Neuronal stem cell (in vitro differentiated cells): ENCODE data around the gene TPRKB.
"Not testable (repeated sequence)": the region's sequence is repeated elsewhere in the genome, so short reads cannot be mapped to it uniquely, and the experiment has no call there.

Experiments
- DNase-seq: peaks from one replicate; pipeline ENCODE4 v3.0.0-alpha.2; 2013; ENCODE audit warnings: low spot score
- H2AFZ ChIP-seq: one replicate; pipeline ENCODE4 v1.6.1; 2013; ENCODE audit warnings: mild to moderate bottlenecking, low read length, inconsistent platforms
- H2AK5ac ChIP-seq: 2 replicates; pipeline ENCODE4 v1.6.1; 2013; ENCODE audit warnings: low read depth, mild to moderate bottlenecking, inconsistent platforms, low read length, moderate library complexity, mixed read lengths
- H2BK120ac ChIP-seq: 2 replicates; pipeline ENCODE4 v1.6.1; 2013; ENCODE audit warnings: low read depth, mild to moderate bottlenecking, inconsistent platforms, low read length, moderate library complexity, mixed read lengths
- H2BK12ac ChIP-seq: one replicate; pipeline ENCODE4 v1.6.1; 2013; ENCODE audit warnings: low read length, inconsistent platforms
- H2BK15ac ChIP-seq: 2 replicates; pipeline ENCODE4 v1.6.1; 2013; ENCODE audit warnings: mild to moderate bottlenecking, low read length, inconsistent platforms, mixed read lengths
- H2BK5ac ChIP-seq: one replicate; pipeline ENCODE4 v1.6.1; 2013; ENCODE audit warnings: inconsistent platforms, mild to moderate bottlenecking, low read length, moderate library complexity
- H3K14ac ChIP-seq: one replicate; pipeline ENCODE4 v1.6.1; 2013; ENCODE audit warnings: low read length, inconsistent platforms
- H3K18ac ChIP-seq: 2 replicates; pipeline ENCODE4 v1.6.1; 2013; ENCODE audit warnings: low read length, inconsistent platforms
- H3K23ac ChIP-seq: 2 replicates; pipeline ENCODE4 v1.6.1; 2013; ENCODE audit warnings: low read depth, mild to moderate bottlenecking, mixed read lengths, low read length, inconsistent platforms; ENCODE audit not compliant: poor library complexity
- H3K27ac ChIP-seq: replicated peaks from 3 replicates; pipeline ENCODE4 v1.5.1; 2013; ENCODE audit warnings: low read length, inconsistent platforms
- H3K27me3 ChIP-seq, 3 experiments: 2 replicates each; pipeline ENCODE4 v1.6.1; 2013; ENCODE audit warnings: low read length in 3 of 3, mild to moderate bottlenecking in 2 of 3, inconsistent platforms in 1 of 3, low read depth in 1 of 3, mixed read lengths in 1 of 3, moderate library complexity in 1 of 3; ENCODE audit not compliant: control insufficient read depth in 3 of 3, insufficient read depth in 3 of 3
- H3K36me3 ChIP-seq, 2 donors: replicated peaks in 1 of 2; 2 replicates each; pipeline ENCODE4 v1.6.1; 2013; ENCODE audit warnings: low read length in 2 of 2; ENCODE audit not compliant: control insufficient read depth in 2 of 2, insufficient read depth in 2 of 2
- H3K4ac ChIP-seq: 2 replicates; pipeline ENCODE4 v1.6.1; 2013; ENCODE audit warnings: inconsistent platforms, mild to moderate bottlenecking, low read length, moderate library complexity
- H3K4me1 ChIP-seq, 2 donors: 1 replicate in 1 of 2; 2 replicates in 1 of 2; pipeline ENCODE4 v1.6.1; 2013; ENCODE audit warnings: low read length in 2 of 2, low read depth in 1 of 2; ENCODE audit not compliant: control insufficient read depth in 2 of 2, insufficient read depth in 1 of 2
- H3K4me2 ChIP-seq: one replicate; pipeline ENCODE4 v1.6.1; 2013; ENCODE audit warnings: mild to moderate bottlenecking, low read length, inconsistent platforms; ENCODE audit not compliant: insufficient read depth, poor library complexity, severe bottlenecking
- H3K4me3 ChIP-seq, 2 donors: 2 replicates each; pipeline ENCODE4 v1.5.1; 2013; ENCODE audit warnings: low read length in 2 of 2, mild to moderate bottlenecking in 2 of 2, inconsistent platforms in 1 of 2, moderate library complexity in 1 of 2
- H3K79me1 ChIP-seq: one replicate; pipeline ENCODE4 v1.6.1; 2013; ENCODE audit warnings: low read depth, mild to moderate bottlenecking, inconsistent platforms, low read length, moderate library complexity
- H3K9ac ChIP-seq: one replicate; pipeline ENCODE4 v1.6.1; 2013; ENCODE audit warnings: mild to moderate bottlenecking, low read depth, low read length, inconsistent platforms; ENCODE audit not compliant: poor library complexity
- H3K9me3 ChIP-seq, 2 donors: replicated peaks in 1 of 2; 2 replicates each; pipeline versions ENCODE3 to v1.6.1; 2013; ENCODE audit warnings: low read length in 2 of 2, mild to moderate bottlenecking in 2 of 2, inconsistent platforms in 1 of 2, low read depth in 1 of 2, mixed read lengths in 1 of 2, moderate library complexity in 1 of 2; ENCODE audit not compliant: control insufficient read depth in 2 of 2, insufficient read depth in 1 of 2
- H4K8ac ChIP-seq: one replicate; pipeline ENCODE4 v1.6.1; 2013; ENCODE audit warnings: low read depth, mild to moderate bottlenecking, inconsistent platforms, low read length, moderate library complexity
- H4K91ac ChIP-seq: one replicate; pipeline ENCODE4 v1.6.1; 2013; ENCODE audit warnings: low read length, low read depth, mild to moderate bottlenecking, inconsistent platforms; ENCODE audit not compliant: poor library complexity
- WGBS, 2 donors: extraction: QIAGEN DNeasy Blood & Tissue Kit; methylation state at CpG; one replicate each; pipeline ENCODE4 v1.1.7; 2013; ENCODE audit warnings: missing lambda C conversion rate in 2 of 2, mixed read lengths in 1 of 2; ENCODE audit not compliant: insufficient read length in 2 of 2, insufficient replicate concordance in 1 of 2; ENCODE audit errors: extremely low coverage in 2 of 2; 5-methylcytosine and 5-hydroxymethylcytosine counted together

TPRKB gene

GRCh38 chr2:73779467-73780236, 42.5 kb upstream of the TPRKB start, which contains the start of gene DUSP11:
DUSP11 (minus strand) TSS chr2:73780103; CDS start chr2:73779974, 129 bp downstream.
- Histone ChIP-seq H3K79me1 (no peaks in the 10 kb centered on the region), H2BK12ac (no peak within 1 kb of the TSS), H3K14ac (peak within 1 kb of the TSS; percentile 25), H2BK120ac (no peak within 1 kb of the TSS), H2AFZ (peak within 1 kb of the TSS; percentile 95), H4K91ac (no peak within 1 kb of the TSS), H3K4me3 (peak within 1 kb of the TSS; percentile 70 to 99), H2AK5ac (no peak within 1 kb of the TSS), H2BK5ac (no peak within 1 kb of the TSS), H3K4ac (no peak within 1 kb of the TSS), H2BK15ac (no peak within 1 kb of the TSS), H3K4me2 (peak within 1 kb of the TSS; percentile 68), H3K36me3 (peaks cover 4 to 30% of the 10 kb centered on the region in 2 donors), H4K8ac (no peak within 1 kb of the TSS), H3K27me3 (peaks cover 0 to 3% (median 0%) of the 10 kb centered on the region in 3 experiments), H3K23ac (peak within 1 kb of the TSS; percentile 87), H3K18ac (peak within 1 kb of the TSS; percentile 98), H3K9me3 (no peaks in the 10 kb centered on the region), H3K4me1 (peaks cover 0 to 1% of the 10 kb centered on the region in 2 donors), H3K9ac (peak within 1 kb of the TSS; percentile 91), H3K27ac (no peak within 1 kb of the TSS)
- no CpG with 5 or more reads among the region's 40 CpGs for WGBS, 2 donors
- DNase-seq, result peak; percentile 96

GRCh38 chr2:73778867-73779466, 41.8 kb upstream of the TPRKB start:
- no CpG with 5 or more reads among the region's 18 CpGs for WGBS, 2 donors
- Histone ChIP-seq H3K4me2 (peak overlapping the region; percentile 68), H2AFZ (peak overlapping the region; percentile 95), H3K36me3 (peaks cover 4 to 37% of the 10 kb centered on the region in 2 donors), H3K4me3 (peak overlapping the region; percentile 70 to 99)
- not testable (repeated sequence) for H2AK5ac ChIP-seq, H3K9me3 ChIP-seq, H3K9ac ChIP-seq, H3K14ac ChIP-seq, H3K27ac ChIP-seq, DNase-seq, H2BK5ac ChIP-seq, H2BK12ac ChIP-seq, H3K4me1 ChIP-seq, H3K4ac ChIP-seq, H3K27me3 ChIP-seq, H3K23ac ChIP-seq, H3K79me1 ChIP-seq, H2BK120ac ChIP-seq, H2BK15ac ChIP-seq, H4K91ac ChIP-seq, H3K18ac ChIP-seq, H4K8ac ChIP-seq

GRCh38 chr2:73776869-73777519, 39.8 kb upstream of the TPRKB start:
- Histone ChIP-seq H2AFZ (no peak overlapping the region), H3K4me3 (no peak overlapping the region), H3K27me3 (no peaks in the 10 kb centered on the region), H3K79me1 (no peaks in the 10 kb centered on the region), H3K9ac (no peak overlapping the region), H2BK5ac (no peak overlapping the region), H3K4ac (no peak overlapping the region), H4K8ac (no peak overlapping the region), H2BK120ac (no peak overlapping the region), H3K36me3 (peaks cover 7 to 57% of the 10 kb centered on the region in 2 donors), H3K4me2 (no peak overlapping the region), H3K4me1 (peaks cover 0 to 1% of the 10 kb centered on the region in 2 donors), H3K9me3 (no peaks in the 10 kb centered on the region), H3K14ac (no peak overlapping the region), H2AK5ac (no peak overlapping the region), H4K91ac (no peak overlapping the region), H2BK12ac (no peak overlapping the region), H3K27ac (no peak overlapping the region), H2BK15ac (no peak overlapping the region), H3K18ac (no peak overlapping the region), H3K23ac (no peak overlapping the region)
- no peak for DNase-seq
- WGBS, 2 donors, result no CpG with 5 or more reads among the region's 8 CpGs

- Histone ChIP-seq H2BK120ac (no peak overlapping the region), H4K91ac (no peak overlapping the region), H2BK15ac (no peak overlapping the region), H2BK12ac (no peak overlapping the region), H3K9me3 (no peaks in the 10 kb centered on the region), H3K36me3 (peaks cover 7 to 58% of the 10 kb centered on the region in 2 donors), H3K4me2 (no peak overlapping the region), H3K79me1 (no peaks in the 10 kb centered on the region), H3K4ac (no peak overlapping the region), H4K8ac (no peak overlapping the region), H3K27me3 (no peaks in the 10 kb centered on the region), H3K23ac (no peak overlapping the region), H2BK5ac (no peak overlapping the region), H3K27ac (no peak overlapping the region), H3K18ac (no peak overlapping the region), H3K9ac (no peak overlapping the region), H3K4me3 (no peak overlapping the region), H3K14ac (no peak overlapping the region), H2AK5ac (no peak overlapping the region), H3K4me1 (peaks cover 0 to 1% of the 10 kb centered on the region in 2 donors), H2AFZ (no peak overlapping the region)
- DNase-seq, result no peak
- no CpG with 5 or more reads among the region's 4 CpGs for WGBS, 2 donors
Measured at GRCh38 chr2:73776381-73776780, 39.2 kb upstream of the TPRKB start.
